Astrocyte (in vitro differentiated cells and primary cell): ENCODE results near the gene TMEM204.

Source experiments
- EZH2 ChIP-seq: IDR thresholded peaks from 2 replicates; pipeline ENCODE4 v1.6.1; 2012; ENCODE audit warnings: mild to moderate bottlenecking, low read length, inconsistent platforms; ENCODE audit not compliant: insufficient read depth
- TF ChIP-seq, protein P1 (sequence below): IDR thresholded peaks from 2 replicates; pipeline ENCODE4 v1.5.1; 2011; ENCODE audit warnings: low read depth, mild to moderate bottlenecking, inconsistent platforms, low read length, moderate library complexity; ENCODE audit not compliant: insufficient read depth

DNA sequence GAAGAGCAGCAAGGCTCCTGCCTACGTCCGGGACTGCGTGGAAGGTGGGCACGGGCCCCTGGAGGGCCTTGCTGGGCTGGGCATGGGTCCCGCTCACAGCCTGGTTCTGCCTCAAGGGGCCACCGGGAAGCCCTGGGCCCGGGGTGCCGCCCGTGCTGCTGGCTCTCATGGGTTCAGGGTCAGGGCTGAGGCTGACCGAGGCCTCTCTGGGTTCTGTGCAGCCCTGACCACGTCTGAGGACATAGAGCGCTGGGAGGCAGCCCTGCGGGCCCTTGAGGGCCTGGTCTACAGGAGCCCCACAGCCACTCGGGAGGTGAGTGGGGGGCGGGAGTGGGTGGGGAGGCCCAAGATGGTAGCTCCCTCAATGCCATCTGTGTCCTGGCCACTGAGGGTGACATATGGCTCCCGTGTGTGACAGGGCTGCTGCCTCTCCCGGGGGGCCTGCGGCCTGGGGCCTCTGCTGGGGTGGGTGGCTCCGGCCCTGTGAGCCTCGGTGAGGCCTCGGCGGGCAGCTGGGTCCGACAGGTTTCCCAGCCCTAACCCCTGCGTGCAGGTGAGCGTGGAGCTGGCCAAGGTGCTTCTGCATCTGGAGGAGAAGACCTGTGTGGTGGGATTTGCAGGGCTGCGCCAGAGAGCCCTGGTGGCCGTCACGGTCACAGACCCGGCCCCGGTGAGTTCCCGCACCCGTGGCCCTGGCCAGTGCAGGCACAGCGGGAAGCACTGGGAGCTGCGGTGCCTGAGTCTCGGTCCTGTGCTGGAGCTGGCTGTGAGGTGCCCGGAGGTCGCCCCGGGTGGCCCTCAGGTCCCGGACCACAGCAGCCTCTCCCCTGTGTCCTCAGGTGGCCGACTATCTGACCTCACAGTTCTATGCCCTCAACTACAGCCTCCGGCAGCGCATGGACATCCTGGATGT is 31.1 kb upstream of the TMEM204 start:
- TF ChIP-seq, protein P1, sequence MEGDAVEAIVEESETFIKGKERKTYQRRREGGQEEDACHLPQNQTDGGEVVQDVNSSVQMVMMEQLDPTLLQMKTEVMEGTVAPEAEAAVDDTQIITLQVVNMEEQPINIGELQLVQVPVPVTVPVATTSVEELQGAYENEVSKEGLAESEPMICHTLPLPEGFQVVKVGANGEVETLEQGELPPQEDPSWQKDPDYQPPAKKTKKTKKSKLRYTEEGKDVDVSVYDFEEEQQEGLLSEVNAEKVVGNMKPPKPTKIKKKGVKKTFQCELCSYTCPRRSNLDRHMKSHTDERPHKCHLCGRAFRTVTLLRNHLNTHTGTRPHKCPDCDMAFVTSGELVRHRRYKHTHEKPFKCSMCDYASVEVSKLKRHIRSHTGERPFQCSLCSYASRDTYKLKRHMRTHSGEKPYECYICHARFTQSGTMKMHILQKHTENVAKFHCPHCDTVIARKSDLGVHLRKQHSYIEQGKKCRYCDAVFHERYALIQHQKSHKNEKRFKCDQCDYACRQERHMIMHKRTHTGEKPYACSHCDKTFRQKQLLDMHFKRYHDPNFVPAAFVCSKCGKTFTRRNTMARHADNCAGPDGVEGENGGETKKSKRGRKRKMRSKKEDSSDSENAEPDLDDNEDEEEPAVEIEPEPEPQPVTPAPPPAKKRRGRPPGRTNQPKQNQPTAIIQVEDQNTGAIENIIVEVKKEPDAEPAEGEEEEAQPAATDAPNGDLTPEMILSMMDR: no peak
- no peak for TF ChIP-seq EZH2
